HG03565 (cell line): Measurements from ENCODE around the gene INPP5F.
"Not testable (repeated sequence)": the region's sequence is repeated elsewhere in the genome, so short reads cannot be mapped to it uniquely, and the experiment has no call there.

ENCODE experiments used
- ATAC-seq: cut with Tn5 transposase; IDR thresholded peaks from one replicate; pipeline ENCODE4 v1.9.1; 2021; ENCODE audit warnings: mild to moderate bottlenecking, moderate library complexity; ENCODE audit not compliant: unreplicated experiment

The INPP5F gene

DNA sequence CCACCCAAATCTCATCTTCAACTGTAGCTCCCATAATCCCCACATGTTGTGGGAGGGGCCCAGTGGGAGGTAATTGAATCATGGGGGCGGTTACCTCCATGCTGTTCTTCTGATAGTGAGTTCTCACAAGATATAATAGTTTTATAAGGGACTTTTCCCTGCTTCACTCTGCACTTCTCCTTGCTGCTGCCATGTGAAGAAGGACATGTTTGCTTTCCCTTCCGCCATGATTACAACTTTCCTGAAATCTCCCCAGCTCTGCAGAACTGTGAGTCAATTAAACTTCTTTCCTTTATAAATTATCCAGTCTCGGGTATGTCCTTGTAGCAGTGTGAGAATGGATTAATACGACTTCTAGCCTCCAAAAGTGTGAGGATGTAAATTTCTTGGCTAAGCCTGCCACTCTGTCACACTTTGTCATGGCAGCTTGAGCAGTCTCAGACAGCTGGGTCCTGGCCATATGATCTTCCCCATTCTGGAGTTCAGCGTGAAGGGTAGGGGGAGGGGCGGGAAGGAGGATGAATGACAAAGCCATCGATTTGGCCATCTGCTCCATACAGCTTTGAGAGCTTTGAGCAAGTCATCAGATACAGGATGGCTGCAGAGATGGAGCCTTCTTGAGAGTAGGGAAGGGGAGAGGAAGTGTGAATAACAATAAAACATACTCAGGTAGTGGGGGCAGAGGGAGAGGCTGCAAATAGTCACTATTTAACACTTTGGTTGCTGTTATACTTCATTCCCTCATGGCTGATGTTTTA, 19.1 kb upstream of the INPP5F start:
- no peak for ATAC-seq

DNA sequence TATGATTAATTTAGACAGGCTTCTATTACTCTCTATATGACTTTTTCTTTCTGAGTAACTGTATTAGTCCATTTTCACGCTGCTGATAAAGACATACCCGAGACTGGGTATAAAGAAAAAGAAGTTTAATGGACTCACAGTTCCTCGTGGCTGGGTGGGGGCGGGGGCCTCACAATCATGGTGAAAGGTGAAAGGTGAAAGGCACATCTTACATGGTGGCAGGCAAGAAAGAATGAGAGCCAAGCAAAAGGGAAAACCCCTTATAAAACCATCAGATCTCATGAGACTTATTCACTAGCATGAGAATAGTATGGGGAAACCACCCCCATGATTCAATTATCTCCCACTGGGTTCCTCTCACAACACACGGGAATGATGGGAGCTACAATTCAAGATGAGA, 18.5 kb upstream of the INPP5F start:
- not testable (repeated sequence) for ATAC-seq

DNA sequence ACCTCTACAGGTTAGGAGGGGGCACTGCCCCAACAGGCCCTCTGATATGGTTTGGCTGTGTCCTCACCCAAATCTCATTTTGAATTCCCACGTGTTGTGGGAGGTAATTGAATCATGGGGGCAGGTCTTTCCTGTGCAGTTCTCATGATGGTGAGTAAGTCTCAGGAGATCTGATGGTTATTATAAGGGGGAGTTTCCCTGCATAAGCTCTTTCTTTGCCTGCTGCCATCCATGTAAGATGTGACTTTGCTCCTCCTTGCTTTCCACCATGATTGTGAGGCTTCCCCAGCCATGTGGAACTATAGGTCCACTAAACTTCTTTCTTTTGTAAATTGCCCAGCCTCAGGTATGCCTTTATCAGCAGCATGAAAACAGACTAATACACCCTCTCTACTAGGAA, 14.9 kb upstream of the INPP5F start:
- ATAC-seq: not testable (repeated sequence)

DNA sequence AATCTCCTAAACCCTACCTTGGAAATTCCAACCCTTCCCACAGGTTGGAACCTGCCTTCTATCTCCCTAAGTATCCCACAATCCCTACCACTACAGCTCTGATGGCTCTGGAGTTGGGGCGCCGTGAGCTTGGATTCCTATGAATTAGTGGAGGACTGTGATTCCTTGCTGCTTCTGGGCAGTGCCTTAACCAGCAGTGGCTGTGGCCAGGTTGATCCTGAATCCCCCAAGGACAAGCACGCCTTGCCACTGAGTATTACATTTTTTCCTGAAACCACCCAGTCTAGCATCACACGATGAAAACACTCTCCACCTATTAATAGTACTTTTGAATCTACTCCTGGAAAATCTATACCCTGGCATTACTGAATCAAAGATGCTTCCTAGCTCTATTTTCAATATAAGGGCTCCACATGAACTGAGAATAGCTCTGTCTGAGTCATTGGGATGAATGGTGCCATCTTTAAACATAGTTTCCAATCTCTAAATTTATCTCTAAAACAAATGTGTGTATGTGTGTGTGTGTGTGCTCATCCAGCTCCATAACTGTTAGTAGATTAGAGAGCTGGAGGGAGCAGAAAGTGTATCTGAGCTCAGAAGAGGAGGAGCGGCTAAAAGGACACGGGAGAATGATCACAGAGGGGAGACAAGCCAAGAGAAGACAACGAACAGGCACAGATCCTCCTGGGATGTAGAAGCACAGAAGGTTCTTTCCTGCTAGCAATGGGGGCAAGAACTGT, 11.9 kb upstream of the INPP5F start:
- no peak for ATAC-seq

DNA sequence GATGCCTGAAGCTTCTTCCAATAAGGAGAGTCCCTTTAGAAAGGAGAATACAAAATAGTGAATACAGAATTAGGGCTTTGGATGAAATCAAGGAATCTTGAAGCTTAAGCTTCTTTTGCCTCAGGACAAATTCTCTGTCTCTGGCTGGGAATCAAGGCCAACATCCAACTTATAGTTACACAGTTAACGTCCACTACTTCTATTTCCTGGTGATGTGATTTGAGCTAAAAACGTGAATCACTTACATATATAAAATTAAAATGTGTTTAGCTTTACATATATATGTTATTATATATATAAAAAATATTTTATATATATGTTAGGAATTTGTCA, 11.4 kb upstream of the INPP5F start:
- ATAC-seq: no peak

GRCh38 chr10:119715628-119716505, 10.0 kb upstream of the INPP5F start:
- ATAC-seq: no peak

DNA sequence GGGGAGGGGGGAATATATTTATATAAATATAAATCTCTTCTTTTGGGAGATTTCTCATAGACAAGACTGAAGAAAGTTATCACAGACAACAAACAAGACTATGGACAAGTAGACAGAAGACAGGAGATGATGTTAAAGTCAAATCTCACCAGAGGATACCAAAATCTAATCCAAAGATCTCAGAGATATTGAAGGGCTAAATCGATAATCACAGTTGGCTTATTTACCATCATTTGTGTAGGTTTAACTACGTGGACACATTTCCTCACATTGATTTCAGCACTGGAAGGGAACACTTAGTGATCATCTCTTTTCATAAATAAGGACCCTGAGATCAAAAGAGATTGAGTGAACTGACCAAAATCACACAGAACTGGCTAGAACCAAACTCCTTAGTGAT, 2.7 kb upstream of the INPP5F start:
- ATAC-seq: no peak

GRCh38 chr10:119723624-119724023, 2.2 kb upstream of the INPP5F start:
- ATAC-seq: no peak

DNA sequence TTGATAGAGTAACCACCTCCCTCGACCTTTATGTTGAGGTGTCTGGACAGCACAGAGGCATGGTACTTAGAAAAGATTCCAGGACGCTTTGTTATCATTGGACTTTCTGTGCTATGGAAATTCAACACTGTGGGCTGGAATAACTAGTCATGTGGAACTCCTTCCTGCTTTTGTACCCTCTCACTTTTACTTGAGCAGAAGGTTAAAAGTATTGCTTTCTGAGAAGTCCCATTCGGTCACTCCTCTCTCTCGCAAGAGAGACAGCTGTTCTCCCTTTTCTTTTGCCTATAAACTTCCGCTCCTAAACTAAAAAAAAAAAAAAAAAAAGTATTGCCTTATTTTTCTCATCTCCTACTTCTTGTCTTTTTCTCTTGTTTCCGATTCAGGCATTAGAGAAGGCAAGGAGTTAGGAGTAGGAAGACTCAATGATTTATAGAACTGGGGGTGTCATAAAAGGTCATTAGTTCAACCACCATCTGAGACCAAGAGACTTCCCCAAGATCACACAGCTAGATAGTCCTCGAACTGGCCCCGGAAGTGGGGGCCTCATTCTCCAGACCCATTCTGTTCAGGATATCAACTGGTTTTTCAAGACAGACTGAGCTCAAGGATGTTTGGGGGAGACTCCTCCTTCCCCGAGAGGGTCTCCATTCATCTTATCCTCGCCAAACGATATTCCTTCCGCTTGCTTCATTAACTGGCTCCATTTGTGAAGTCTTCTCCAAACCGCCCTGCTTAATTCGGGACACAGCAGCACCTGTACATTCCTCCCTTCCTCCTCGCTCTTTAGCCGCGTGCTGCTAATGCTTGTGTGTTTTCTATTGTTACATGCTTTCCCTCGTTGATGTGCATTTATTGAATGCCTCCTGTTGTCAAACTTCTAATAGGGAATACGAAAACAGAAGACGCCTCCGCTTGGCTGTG, 995 bp upstream of the INPP5F start:
- ATAC-seq: peak; percentile 1

DNA sequence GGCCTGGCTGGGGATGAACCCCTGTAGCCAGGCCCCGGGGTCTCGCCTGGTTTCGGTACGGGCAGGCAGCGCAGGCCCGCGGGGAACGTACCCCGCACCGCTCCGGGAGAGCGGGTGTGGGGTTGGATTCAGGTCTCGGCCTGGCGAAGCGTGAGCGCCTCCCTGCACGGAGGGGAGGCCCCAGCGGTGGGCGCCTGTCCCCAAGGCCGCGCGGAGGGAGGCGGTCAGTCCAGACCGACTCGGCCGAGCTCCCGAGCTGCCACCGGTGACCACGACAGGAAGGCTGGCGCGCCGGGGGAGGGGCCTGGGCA, 378 bp upstream of the INPP5F start:
- no peak for ATAC-seq

GRCh38 chr10:119726676-119727261, 919 bp downstream of the INPP5F start:
- no peak for ATAC-seq

- ATAC-seq: no peak
These were observed 2.4 kb downstream of the INPP5F start for GRCh38 chr10:119728172-119728800.

DNA sequence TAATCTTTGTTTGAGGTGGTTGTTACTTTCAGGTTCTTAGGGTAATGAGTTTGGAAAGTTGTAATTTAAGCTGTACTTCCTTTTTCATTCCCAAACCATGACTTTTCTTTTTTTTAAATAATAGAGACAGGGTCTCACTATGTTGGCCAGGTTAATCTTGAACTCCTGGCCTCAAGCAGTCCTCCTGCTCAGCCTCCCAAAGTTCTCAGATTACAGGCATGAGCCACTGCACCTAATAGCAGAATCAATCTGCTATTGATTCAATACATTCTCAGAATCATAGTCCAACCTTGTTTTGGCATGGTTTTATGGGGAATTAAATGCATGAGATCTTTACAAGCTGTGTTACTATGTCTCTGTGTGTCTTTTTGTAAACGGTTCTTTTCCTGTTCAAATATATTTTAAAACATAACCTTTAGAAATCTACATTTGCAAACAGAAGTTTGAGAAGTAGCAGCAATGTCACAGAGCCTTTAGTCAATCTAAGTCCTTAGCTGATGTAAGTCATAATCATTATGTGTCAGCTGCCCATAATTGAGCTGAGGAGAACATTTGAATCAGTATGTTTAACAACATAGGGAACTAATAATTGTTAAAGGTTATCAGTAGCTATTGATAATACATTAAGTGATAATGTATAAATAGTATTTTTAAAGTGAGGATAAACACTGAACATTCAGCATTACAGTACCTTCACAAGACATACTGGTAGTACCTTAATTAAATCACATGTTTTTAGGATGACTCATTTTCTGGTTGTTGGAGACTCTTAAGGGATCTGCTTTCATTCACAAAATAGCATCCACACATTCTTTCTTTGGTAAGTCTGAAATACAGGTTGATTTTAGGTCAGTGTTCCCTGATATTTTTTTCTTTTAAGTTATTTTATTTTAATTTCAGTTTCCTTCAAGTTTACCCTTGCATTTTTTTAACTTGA, 8.8 kb downstream of the INPP5F start:
- ATAC-seq: no peak

DNA sequence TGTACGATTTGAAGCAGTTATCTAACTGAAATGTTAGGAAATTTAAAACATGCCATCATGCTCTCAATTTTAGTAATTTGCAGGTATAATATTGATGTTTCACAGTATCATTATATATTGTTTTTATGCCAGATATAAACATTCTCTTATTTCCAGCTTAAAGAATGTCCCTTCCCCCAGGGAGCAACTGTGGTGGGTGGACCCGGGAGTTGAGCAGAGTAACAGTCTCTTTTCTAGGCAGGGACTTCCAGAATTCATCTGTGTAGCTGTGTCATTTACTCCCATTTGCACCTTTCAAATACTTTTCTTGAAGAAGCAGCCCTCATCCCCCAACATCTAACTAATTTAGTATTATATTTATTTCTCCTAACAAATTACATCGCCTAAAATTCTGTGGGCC, 9.6 kb downstream of the INPP5F start:
- no peak for ATAC-seq

- ATAC-seq: no peak
These were observed 10.4 kb downstream of the INPP5F start for GRCh38 chr10:119736220-119736619.

GRCh38 chr10:119737039-119737663, 11.3 kb downstream of the INPP5F start:
- ATAC-seq: no peak

GRCh38 chr10:119737823-119738222, 12.0 kb downstream of the INPP5F start:
- ATAC-seq: no peak

DNA sequence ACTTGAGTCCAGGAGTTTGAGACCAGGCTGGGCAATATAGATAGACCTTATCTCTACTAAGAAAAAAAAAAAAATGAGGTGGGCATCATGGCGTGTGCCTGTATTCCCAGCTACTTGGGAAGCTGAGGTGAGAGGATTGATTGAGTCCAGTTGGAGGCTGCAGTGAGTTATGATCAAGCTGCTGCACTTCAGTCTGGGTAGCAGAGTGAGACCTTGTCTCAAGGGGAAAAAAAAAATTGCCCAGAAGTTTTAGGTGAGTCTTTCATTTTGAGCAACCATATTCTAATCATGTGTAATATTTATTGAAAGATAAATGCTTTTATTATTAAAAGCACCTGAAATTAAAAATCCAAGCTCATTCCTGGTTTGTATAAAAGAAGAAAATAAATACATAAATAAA, 13.1 kb downstream of the INPP5F start:
- no peak for ATAC-seq
